Loucy (cell line): ENCODE data around the gene CAMK2G.

Experiments
- CTCF ChIP-seq: fragments of 200-600 bp; sonication (generic); conservative IDR thresholded peaks from 2 replicates; pipeline ENCODE4 v1.5.1; 2014; ENCODE audit warnings: mild to moderate bottlenecking, antibody characterized with exemption, low read length
- EZH2phosphoT487 ChIP-seq: fragments of 200-600 bp; IDR thresholded peaks from 2 replicates; pipeline ENCODE4 v1.6.1; 2018; ENCODE audit warnings: antibody characterized with exemption, mild to moderate bottlenecking, moderate library complexity, borderline replicate concordance

GRCh38 chr10:73890261-73890660 lies 15.9 kb upstream of the CAMK2G start:
- TF ChIP-seq CTCF (no peak), EZH2phosphoT487 (no peak)
